Measurements from ENCODE around the gene PTGIS.

PTGIS gene

DNA sequence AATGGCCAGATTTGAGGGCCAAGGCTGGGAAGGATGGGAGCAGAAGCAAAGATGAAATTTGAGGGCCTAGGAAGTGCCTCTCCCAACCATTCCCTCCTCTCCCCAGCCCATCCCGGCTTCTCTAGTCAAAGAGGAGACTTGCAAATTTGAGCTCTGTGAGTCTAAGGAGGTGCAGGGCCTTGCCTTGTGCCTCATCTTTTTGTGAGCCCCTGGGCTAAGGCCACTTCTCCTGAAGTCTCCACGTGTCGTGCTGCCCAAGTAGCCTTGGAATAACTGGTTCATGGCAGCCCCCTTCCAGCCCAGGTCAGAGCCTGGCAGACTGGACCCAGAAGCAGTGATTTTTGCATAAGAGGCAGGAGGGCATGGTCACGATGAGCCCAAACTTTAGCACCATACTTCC, 6.7 kb downstream of the PTGIS start:
- in situ Hi-C loops (cut with MboI; ENCODE audit: low sequenced_read_pairs), result no loop called here

DNA sequence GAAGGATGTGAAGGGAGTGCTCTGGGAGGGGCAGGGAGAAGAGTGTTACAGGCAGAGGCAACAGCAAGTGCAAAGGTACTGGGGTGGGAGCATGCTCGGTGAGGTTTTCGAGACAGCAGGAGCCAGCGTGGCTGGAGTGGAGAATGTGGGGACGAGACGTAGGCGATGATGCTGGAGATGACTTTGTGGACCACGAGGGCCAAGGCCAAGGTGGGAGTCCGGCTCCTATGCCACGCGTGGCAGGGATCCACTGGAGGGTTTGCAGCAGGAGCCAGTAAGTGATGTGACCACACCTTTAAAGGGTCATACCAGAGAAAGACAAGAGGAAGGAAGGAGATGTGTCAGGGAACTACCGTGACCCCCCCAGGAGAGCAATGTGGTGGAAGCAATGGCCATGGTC, 7.3 kb downstream of the PTGIS start:
- in situ Hi-C loops (cut with MboI; ENCODE audit: low sequenced_read_pairs), result no loop called here

- in situ Hi-C loops (cut with MboI; ENCODE audit: low sequenced_read_pairs), result no loop called here
These were observed 7.8 kb downstream of the PTGIS start for GRCh38 chr20:49560186-49560585.

- in situ Hi-C loops (cut with MboI; ENCODE audit: low sequenced_read_pairs), result no loop called here
These were observed 8.4 kb downstream of the PTGIS start for GRCh38 chr20:49559411-49560081.

GRCh38 chr20:49558826-49559225, 9.1 kb downstream of the PTGIS start:
- in situ Hi-C loops (cut with MboI; ENCODE audit: low sequenced_read_pairs), result no loop called here

DNA sequence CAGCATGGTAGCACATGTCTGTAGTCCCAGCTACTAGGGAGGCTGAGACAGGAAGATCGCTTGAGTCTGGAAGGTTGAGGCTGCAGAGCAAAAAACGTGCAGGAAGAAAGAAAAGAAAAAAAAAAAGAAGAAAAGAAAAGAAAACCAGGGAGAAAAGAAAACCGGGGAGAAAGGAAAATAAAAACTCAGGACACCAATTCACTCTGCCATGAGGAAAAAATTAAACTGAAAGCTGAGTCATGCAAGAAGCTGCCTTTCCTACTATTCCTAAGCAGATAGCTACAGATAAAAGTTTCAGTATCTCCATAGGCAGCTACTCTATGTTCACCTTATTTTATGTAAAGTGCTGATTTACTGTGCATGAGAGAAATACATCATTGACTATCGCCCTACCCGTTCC, 10.5 kb downstream of the PTGIS start:
- in situ Hi-C loops (cut with MboI; ENCODE audit: low sequenced_read_pairs), result no loop called here

GRCh38 chr20:49556621-49557020, 11.3 kb downstream of the PTGIS start:
- in situ Hi-C loops (cut with MboI; ENCODE audit: low sequenced_read_pairs), result no loop called here

- in situ Hi-C loops (cut with MboI; ENCODE audit: low sequenced_read_pairs), result no loop called here
These were observed 18.0 kb downstream of the PTGIS start for GRCh38 chr20:49549801-49550551.

DNA sequence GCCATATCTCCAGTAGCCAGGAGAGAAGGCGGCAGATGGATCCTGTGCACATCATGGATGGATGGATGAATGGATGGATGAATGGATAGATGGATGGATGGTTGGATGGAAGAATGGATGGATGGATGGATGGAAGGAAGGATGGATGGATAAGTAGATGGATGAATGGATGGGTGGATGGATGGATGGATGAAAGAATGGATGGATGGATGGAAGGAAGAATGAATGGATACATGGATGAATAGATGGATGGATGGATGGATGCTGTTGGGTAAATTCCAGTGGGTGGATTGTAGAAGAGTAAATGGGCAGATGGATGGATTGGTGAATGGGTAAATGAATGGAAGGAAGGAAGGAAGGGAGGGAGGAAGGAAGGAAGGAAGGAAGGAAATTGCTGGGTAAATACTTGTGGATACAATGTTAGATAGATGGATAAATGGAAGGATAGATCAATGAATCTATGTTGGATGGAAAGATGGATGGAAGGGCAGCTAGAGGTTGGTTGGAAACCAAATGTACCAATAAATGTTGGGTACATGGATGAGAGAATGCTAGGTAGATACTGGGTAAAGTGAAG, 19.5 kb downstream of the PTGIS start:
- in situ Hi-C loops (cut with MboI; ENCODE audit: low sequenced_read_pairs), result no loop called here

DNA sequence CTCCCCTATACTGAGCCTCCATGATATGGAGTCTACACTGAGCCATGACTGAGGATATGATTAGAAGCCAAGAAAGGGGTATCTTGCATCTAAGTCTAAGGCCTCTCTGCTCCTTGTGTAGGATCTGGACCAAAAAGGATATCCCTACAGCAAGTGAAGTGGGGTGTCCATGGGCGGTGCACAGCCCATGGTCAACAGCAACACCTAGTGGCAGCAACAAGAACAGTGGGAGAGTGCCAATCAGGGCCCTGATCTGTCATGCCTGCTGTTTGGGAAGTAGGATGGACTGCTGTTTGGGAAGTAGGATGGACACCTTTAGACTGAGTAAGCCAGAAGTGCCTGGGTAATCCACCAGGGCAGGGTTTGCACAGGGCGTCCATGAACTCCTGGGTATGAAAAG, 22.4 kb downstream of the PTGIS start:
- in situ Hi-C loops (cut with MboI; ENCODE audit: low sequenced_read_pairs), result no loop called here

GRCh38 chr20:49544535-49544934, 23.4 kb downstream of the PTGIS start:
- in situ Hi-C loops (cut with MboI; ENCODE audit: low sequenced_read_pairs), result no loop called here

DNA sequence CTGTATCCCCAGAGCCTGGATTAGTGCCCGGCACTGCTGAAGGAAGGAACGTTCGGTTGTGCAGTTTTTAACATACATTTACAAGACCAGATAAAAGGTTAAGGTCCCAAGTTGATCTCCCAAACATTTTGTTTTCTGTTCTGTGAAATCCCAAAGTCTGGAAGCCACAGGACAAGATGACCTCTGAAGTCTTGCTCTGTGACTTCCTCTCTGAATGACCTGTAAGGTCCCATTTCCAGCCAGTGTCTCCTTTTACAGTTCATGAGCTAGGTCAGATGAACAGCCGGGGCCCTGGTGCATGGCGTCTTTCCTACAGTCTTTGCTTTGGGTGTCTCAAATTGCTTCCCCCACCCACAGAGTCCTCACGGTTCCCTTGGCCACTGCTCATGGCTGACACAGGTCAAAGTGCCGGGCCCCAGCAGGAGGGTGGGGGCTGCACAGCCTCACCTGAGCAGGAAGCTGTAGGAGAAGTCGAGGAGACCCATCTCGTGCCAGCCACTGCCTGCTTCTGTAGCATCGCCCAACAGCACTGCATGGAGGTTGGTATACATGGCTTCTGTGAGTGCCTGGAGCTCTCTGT, 24.0 kb downstream of the PTGIS start:
- in situ Hi-C loops (cut with MboI; ENCODE audit: low sequenced_read_pairs), result no loop called here

DNA sequence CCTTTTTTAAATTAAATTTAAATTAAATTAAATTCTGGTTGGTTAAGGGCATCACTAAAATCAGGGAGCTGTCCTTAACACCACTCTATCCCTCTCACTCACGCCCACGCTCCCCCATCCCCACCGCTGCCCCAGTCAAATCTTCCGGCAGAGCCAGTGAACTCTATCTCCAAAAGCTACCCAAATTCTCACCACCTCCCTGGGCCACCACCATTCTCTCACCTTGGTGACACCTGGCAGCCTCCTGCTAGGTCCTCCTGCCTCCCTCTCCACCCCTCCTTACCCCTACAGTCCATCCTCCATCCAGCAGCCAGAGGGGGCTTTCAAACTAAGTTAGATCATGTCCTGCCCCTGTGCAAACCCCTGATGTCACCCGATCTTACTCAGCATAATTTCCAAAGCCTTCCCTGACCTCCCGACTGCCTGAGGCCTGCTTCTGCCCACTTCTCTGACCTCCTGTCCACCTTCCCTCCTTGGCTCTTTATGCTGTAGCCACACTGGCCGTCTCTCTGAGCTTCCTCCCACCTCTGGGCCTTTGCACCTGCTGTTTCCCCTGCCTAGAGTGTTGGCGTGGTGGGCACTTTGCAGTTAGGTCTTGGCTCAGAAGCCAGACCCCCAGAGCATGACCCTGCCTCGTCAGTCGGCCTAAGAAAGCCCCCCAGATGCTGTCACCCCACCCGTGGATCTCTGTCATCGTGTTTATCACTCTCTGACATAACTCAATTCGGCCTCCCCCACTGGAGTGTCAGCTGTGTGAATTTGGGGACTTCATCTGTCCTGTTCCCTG, 24.7 kb downstream of the PTGIS start:
- in situ Hi-C loops (cut with MboI; ENCODE audit: low sequenced_read_pairs), result no loop called here

DNA sequence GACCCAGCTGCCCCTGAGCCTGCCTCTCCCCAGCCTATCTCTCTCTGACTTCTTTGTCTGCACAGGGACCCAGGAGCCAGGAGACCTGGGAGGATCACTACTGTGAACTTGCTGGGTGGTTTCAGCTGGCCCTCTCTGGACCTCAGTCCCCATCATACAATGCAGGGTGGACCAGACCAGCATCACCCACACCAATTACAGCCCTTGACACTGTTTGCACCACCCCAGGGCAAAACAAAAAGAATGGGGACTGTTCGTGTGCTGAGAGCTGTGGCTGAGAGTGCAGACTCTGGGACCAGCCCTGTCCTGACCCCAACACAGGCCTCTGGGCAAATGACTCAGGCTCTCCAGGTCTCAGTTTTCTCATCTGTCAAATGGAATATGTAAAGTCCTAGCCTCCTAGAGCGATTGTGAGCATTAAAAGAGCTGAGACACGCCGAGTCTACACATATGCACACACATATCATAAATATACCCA, 25.4 kb downstream of the PTGIS start:
- in situ Hi-C loops (cut with MboI; ENCODE audit: low sequenced_read_pairs), result no loop called here

DNA sequence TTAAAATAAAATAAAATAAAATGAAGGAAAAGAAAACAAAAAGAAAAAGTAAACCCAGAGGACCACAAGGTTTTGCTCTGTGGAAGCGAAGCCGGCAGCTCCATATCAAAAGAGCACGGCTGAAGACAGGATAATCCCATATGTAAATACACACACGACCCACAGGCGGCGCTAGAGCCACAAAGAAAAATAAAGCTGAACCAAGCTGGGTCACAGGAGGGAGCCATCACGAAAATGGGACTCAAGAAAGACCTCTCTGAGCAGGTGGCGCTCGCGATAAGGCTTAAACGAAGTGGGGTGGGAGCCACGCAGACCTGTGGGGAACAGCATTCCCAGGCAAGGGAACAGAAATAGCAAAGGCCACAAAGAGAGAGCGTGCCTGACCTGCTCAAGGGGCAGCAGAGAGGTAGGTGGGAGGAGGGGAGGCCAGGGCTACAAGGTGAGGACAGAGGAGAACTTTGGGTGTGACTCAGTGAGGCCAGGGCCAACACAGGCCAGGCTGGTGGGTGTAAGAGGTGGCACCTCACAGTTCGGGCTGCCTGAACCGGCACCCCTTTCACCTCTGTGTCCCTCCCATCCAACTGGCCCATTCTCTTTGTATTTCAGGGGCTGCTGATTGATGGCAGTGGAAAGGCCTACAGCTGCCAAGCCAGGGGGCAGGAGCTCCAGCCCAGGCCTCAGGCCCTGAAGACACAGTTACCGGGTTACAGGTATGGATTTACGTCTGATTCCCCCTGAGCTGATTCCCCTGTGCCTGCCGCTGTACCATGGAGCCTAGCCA, 26.0 kb downstream of the PTGIS start:
- in situ Hi-C loops (cut with MboI; ENCODE audit: low sequenced_read_pairs), result no loop called here

DNA sequence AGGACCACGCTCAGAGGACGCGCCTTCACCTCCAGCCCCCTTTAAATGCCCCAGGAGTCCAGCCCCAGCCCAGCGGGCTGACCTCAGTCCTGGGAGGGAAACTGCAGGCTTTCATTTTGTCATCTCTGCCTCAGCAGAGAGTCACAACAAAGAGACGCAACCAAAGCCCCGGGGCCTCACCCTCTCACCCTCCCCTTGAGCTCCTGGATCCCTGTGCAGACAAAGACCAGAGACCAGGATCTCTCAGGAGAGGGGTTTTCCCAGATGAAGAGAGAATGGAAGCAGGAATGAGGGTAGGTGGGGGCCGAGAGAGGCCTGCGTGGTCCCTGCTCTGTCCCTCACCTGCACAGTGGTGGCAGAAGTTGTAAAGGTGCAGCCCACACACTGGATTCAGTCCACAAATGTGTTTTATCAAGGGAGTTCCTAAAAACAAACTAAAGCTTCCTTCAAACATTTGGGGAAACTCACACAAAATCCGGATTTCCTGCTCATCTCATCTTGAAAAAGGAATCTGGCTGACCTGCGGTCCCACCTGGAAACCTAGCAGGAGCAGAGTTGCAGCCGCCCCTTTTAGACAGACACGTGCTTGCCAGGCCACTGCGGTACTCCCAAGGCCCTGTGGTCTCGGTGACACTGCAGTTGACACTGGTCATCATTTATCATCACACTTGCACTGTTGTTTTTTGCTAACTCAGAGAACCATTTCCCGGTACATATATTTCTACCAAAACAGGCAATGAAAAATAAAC, 27.1 kb downstream of the PTGIS start:
- in situ Hi-C loops (cut with MboI; ENCODE audit: low sequenced_read_pairs), result no loop called here

DNA sequence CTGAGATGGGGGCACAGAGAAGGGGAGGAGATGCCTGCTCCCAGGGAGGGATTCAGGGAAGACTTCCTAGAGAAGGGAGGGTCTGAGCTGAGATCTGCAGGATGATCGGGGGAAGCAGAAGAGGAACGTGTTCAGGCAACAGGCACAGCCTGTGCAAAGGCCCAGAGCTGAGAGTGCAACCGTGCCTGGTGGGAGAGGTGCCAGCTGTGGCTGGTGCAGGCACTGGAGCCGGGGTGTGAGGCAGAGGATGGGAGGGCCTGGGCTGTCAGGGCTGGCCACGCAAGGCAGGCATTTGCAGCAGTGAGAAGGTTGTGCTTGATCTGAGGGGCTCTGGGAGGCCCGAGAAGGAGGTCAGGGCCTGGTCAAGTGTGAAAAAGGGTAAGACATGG, 27.7 kb downstream of the PTGIS start:
- in situ Hi-C loops (cut with MboI; ENCODE audit: low sequenced_read_pairs), result no loop called here

DNA sequence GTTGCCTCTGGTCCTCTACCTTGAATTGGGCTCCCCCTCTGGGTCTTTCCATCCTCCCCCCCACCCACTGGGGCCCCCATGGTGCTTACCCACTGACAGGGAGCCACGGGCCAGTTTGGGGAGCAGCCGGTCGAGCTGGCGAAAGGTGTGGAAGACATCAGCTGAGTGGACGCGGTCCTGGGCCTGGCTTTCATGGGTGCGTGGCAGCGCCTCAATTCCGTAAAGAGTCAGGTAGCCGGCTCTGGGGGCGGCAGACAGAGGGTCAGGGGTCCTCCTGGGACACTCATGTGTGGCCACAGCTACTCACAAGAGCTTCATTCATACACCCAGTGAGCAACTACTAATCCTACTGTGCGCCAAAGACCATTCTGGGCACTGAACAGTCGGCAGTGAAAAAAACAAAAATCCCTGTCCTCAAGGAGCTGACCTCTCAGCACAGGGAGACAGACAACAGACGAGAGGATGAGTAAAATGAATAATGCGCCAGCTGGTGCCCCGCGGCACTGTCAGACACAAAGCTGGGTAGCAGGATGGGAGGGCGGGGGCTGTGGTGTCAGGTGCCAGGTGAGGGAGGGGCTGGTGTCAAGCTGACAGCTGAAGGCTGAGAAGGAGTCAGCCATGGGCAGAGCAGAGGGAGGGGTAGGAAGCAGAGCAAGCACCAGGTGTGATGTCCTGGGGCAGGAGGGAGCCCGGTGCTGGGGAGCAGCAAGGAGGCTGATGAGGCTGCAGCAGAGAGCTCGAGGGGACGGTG, 28.3 kb downstream of the PTGIS start:
- in situ Hi-C loops (cut with MboI; ENCODE audit: low sequenced_read_pairs), result no loop called here

- in situ Hi-C loops (cut with MboI; ENCODE audit: low sequenced_read_pairs), result no loop called here
These were observed 29.0 kb downstream of the PTGIS start for GRCh38 chr20:49538950-49539349.

All from HL-60/S4 treated with phorbol 12-myristate 13-acetate at 8.2 ng/mL for 4 days and 3 days (cell line).